ENCODE data around the gene GORASP1. TPM values are rescaled to one million over a fixed set of nuclear protein-coding genes. Genes with fewer than 3 reads are reported as not detected.
"Not testable (repeated sequence)": the region's sequence is repeated elsewhere in the genome, so short reads cannot be mapped to it uniquely, and the experiment has no call there.

GORASP1 gene
- total RNA-seq, 1 donor from 2014 or later: 31.3 TPM

GRCh38 chr3:39065197-39065596 is 42.2 kb downstream of the GORASP1 start:
- DNase-seq (ENCODE audit: low read depth in 2 of 2): peak; percentile 27 to 40

- no peak for DNase-seq (ENCODE audit: low read depth in 2 of 2)
Observed at GRCh38 chr3:39064646-39065045, 42.8 kb downstream of the GORASP1 start.

GRCh38 chr3:39063143-39063542 is 44.3 kb downstream of the GORASP1 start:
- no peak for DNase-seq (ENCODE audit: low read depth in 2 of 2)

GRCh38 chr3:39062180-39062579 is 45.2 kb downstream of the GORASP1 start:
- no peak for DNase-seq (ENCODE audit: low read depth in 2 of 2)

GRCh38 chr3:39061228-39061627 is 46.2 kb downstream of the GORASP1 start:
- not testable (repeated sequence) for DNase-seq (ENCODE audit: low read depth in 2 of 2)

GRCh38 chr3:39056151-39056550 is 51.3 kb downstream of the GORASP1 start:
- no peak for DNase-seq (ENCODE audit: low read depth in 2 of 2)

GRCh38 chr3:39053696-39054095 is 53.7 kb downstream of the GORASP1 start:
- DNase-seq (ENCODE audit: low read depth in 2 of 2): no peak

GRCh38 chr3:39052583-39052982 is 54.8 kb downstream of the GORASP1 start:
- DNase-seq (ENCODE audit: low read depth in 2 of 2): no peak

GRCh38 chr3:39051649-39052561 is 55.5 kb downstream of the GORASP1 start, which contains the start of the genes SCN11A and WDR48:
Gene SCN11A (minus strand): TSS chr3:39051944. CDS start chr3:38950362, 101,582 bp downstream.
Gene WDR48 (plus strand): TSS chr3:39052016. CDS start chr3:39052026, 10 bp downstream.
- peak; percentile 93 to 96 for DNase-seq (ENCODE audit: low read depth in 2 of 2)

- no peak for DNase-seq (ENCODE audit: low read depth in 2 of 2)
Observed at GRCh38 chr3:39050029-39050428, 57.4 kb downstream of the GORASP1 start.

Other genes with a start within 250 kb of the GORASP1 start
- under 0.01 TPM in 2 replicates for gene SCN11A, start 55.7 kb downstream of the GORASP1 start, total RNA-seq
- 25.5 and 29.2 TPM in 2 replicates for gene WDR48, start 55.6 kb downstream of the GORASP1 start, total RNA-seq
- gene TTC21A, start 53 bp upstream of the GORASP1 start, total RNA-seq: 1.3 and 1.6 TPM in 2 replicates
- gene CSRNP1, start 46.0 kb upstream of the GORASP1 start, total RNA-seq: 7.6 and 10.5 TPM in 2 replicates
- not detected in 2 replicates for gene XIRP1, start 85.0 kb upstream of the GORASP1 start, total RNA-seq
- not detected in 2 replicates for gene CX3CR1, start 172.4 kb upstream of the GORASP1 start, total RNA-seq
- not detected in 2 replicates for gene CCR8, start 222.1 kb upstream of the GORASP1 start, total RNA-seq